Activated CD8-positive, alpha-beta memory T cell treated with anti-CD3 and anti-CD28 coated beads for 48 hours (primary cell): ENCODE measurements around the gene LDLRAD3.

Experiments
- DNase-seq, 3 experiments: peaks; one replicate each; pipeline ENCODE4 v3.0.0-alpha.2; 2020; ENCODE audit warnings: low read depth in 2 of 3, low spot score in 2 of 3

The LDLRAD3 gene

GRCh38 chr11:35954205-35954604, 10.3 kb downstream of the LDLRAD3 start:
- no peak for DNase-seq

- DNase-seq = no peak
These were observed 11.8 kb downstream of the LDLRAD3 start for GRCh38 chr11:35955636-35956035.

- no peak for DNase-seq
These were observed 18.7 kb downstream of the LDLRAD3 start for GRCh38 chr11:35962369-35963138.

- DNase-seq = no peak
These were observed 20.0 kb downstream of the LDLRAD3 start for GRCh38 chr11:35963911-35964310.

- DNase-seq = no peak
These were observed 21.0 kb downstream of the LDLRAD3 start for GRCh38 chr11:35964841-35965240.

DNA sequence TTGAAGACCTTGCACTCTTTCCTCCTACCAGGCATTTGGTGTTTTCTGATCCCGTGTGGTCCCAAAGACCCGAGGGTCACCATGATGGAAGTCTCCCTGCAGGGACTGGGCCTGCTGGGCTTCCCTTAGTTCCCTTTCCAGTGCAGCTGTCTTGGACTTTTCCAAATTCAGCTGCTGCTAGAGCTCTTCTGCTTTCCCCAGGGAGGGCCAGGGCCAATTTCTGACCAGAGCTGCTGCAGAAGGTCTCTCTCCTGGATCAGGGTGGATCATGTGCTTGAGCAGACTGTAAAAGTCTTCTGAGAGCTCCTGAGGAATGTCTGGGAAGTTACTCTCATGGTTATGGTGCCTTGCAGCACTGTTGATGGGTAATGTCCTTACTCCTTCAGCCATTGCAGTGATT, 23.2 kb downstream of the LDLRAD3 start:
- DNase-seq = no peak

DNA sequence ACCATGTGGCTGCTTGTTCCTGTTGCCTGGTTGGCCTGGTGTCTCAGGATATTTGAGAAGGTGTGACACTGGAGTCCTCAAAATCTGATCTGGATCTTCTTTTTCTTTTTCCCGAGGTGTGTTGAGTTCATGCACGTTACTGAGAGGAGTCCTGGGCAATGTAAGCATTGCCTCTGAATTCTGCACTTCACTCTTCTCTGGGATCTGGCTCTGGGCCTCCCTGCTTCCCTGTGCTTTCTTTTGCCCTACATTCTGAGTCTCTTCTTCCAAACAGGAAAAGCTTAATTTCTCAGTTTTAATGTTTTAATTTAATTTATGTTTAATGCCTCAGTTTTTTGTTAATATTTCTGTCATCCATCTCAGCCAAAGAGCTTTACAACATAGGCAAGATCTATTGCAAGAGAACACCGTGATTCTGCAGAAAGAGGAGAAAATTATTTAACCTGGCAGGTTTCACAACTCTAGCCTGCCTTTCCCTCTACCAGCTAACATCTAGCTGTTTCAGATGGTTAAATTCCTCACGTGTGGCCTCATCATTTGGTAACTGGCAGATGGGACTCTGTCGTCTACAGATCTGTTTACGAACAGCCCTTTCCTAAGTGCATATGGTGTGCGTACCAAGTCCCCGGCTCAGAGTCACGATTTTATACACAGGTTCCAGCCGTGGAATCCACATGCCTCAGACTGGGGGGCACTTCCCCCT, 24.7 kb downstream of the LDLRAD3 start:
- DNase-seq = no peak

DNA sequence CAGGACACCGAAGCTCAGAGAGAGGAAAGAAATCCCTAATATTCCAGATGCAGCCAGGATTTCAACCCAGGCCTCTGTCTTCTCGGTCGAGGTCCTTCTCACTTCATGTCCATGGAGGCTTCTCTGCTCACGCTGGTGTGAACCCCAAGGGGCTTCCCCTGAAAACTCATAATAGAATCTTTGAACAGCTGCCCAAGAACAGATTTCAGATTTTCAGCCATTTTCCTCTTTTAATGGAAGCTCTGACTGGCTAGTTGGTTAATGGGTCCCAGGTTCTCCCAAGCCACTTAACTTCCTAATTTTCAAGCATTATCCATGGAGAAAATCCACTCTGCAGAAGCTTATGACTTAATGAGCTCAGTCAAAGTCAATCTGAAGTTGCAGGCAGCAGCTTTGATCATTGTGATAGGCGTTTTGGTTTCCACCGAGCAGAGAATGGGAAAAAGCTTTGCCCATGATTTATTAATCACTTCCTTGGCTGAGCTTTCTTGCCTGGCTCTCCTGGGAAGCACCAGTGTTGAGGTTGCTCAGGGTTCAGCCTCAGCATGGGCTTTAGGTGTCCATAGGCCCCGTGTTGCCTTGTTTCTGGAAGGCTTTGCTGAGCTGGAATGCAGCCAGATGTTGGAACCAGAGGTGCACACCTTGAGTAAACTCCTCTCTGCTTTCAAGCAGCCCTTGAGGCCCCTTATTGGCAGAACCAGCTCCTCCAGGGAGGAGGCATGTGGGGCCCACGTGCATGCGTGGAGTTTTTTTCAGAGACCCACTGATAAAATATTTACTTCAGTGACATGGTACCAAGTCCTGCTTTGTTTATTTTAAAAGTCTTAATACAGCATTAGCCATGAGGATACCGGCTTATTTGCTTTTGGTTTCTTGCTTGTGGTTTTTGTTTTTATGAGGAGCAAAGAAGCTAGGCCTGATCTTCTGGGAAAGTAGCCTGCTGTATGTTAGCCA, 25.5 kb downstream of the LDLRAD3 start:
- DNase-seq = no peak

GRCh38 chr11:35970445-35970844, 26.6 kb downstream of the LDLRAD3 start:
- DNase-seq = no peak

- no peak for DNase-seq
These were observed 28.1 kb downstream of the LDLRAD3 start for GRCh38 chr11:35971841-35972422.

DNA sequence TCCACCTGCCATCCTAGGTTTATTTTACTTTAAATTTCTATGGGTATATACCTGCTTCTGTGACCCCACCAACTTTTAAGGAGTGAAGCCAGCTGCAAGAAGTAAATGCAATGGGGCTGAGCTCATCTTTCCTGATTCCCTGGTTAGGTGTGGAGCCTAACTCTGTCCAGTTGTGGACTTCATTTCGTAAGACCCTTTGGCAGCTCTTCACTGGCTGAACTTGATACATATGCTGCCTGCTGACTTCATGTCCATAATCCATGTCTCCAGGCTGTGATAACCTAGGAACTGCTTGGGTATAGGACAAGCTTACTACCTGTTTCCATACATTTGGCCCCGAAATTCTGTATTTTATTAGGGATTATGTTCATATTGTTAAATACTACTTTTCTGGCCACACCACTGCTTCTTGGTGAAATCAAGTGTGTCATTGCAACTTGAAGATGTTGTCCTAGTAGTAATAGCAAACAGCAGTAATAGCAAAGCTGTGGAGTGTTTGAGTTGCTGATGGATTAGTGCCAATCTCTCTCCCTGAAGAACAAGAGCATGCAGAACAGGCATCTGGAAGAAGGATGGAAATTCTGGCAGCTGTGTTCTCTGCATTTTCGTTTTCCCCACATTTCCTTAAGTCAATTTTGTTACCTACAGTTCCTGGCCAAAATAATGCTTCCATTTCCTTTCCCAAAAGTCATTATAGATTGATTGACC, 31.2 kb downstream of the LDLRAD3 start:
- DNase-seq = no peak

DNA sequence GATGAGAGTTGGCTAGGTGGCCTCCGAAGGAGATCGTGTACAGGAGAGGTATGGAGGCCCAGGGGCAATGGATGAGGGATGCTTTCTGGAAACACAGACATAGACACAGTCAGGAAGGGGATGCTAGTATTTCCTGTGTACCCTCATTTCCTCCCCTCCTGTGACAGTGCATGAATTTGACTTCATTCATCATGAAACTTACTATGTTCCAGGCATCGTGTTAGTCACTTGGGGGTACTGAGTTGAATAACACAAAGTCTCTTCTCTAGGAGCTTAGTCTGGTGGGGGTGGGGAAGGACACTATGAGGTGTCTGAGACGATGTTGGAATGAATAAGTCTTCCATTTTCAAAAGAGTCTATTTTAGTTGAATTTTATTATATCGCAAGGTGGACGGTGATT, 32.6 kb downstream of the LDLRAD3 start:
- DNase-seq = no peak

GRCh38 chr11:35978183-35978582, 34.3 kb downstream of the LDLRAD3 start:
- no peak for DNase-seq

GRCh38 chr11:35978891-35979290, 35.0 kb downstream of the LDLRAD3 start:
- DNase-seq = no peak

DNA sequence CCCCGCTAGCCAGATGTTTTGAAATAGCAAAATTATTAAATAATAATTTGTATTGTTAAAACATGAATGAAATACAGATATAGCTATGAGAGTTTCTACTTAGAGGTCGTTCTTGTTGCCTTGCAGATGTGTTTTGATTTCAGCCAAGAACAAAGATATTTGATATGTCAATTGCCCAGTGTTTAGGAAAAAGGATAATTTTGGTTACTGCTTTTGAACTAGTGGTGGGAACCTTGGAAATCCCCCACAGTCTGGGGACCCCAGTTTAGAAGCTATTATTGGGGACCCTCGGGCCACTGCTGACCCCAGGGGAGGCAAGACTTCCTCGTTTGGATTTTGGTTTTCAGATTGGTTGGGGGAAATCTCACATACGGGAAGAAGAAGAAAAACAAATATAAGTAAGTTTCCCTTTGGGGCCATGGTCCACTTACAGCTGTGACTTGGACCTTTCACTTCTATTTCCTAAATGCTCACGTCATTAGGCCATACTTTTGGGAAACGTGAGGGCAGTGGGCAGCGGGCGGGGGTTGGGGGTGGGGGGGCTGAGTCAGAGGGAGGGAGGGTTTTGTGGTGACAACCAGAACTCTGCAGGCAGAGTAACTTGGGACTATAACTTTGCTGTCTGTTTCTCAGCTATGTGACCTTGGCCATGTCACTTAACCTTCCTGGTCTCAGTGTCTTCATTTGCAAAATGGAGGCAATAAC, 37.0 kb downstream of the LDLRAD3 start:
- DNase-seq = no peak

DNA sequence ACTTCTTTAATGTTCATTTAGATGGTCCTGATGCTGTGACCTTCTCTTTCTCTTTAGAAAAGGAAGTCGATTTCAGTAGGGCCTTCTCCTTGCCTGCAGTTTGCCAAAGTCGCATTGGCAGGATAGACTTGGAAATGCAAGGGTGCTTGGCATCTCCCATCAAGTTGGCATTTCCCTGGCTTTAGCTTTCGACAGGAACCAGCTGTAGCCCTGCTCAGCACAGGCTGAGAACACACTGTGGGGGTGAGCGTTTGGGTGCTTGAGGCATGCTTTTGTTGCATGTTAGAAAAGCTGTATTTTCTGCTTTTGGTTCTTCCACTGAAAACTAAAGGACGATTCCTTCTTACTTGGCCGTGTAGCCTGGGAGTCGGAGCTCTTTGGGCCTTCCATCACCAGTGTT, 37.7 kb downstream of the LDLRAD3 start:
- DNase-seq = no peak

GRCh38 chr11:35982061-35982460, 38.2 kb downstream of the LDLRAD3 start:
- DNase-seq = no peak

GRCh38 chr11:35983981-35984380, 40.1 kb downstream of the LDLRAD3 start:
- DNase-seq = no peak

DNA sequence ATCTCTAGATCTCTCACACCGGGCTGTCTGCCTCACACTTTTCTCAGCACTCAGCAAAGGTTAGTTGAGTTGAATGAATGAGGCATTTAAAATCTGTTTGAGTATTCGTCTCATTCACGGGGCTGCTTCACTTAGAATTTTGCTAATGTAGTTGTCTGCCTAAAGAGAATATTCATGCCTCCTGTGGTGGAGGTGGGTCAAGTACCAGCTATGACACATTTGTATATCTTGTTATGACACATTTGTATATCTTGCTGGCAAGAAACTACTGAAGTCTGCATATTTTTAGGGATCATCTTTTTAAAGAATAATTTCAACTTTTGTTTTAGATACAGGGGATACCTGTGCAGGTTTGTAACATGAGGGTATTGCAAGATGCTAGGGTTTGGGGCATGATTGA, 43.1 kb downstream of the LDLRAD3 start:
- no peak for DNase-seq

DNA sequence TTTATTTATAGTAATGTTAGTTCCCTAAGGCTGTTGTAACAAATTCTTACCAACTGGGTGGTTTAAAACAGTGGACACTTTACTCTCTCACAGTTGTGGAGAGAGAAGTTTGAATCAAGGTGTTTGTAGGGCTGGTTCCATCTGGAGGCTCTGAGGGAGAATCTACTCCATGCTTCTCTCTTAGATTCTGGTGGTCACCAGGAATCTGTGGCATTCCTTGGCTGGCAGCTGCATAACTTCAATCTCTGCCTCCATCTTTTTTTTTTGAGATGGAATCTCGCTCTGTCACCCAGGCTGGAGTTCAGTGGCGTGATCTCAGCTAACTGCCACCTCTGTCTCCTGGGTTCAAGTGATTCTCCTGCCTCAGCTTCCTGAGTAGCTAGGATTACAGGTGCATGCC, 46.3 kb downstream of the LDLRAD3 start:
- DNase-seq = no peak
